IPS-15b (cell line): Measurements from ENCODE around the gene TLR9.

ENCODE experiments used
- H3K27me3 ChIP-seq: one replicate; pipeline ENCODE4 v1.6.1; 2013; ENCODE audit warnings: low read length; ENCODE audit not compliant: control insufficient read depth, insufficient read depth
- H3K36me3 ChIP-seq: one replicate; pipeline ENCODE4 v1.6.1; 2013; ENCODE audit warnings: low read length; ENCODE audit not compliant: control insufficient read depth, insufficient read depth
- H3K4me1 ChIP-seq: one replicate; pipeline ENCODE4 v1.6.1; 2013; ENCODE audit warnings: mild to moderate bottlenecking, low read length; ENCODE audit not compliant: control insufficient read depth, insufficient read depth
- H3K4me3 ChIP-seq: one replicate; pipeline ENCODE4 v1.5.1; 2013; ENCODE audit warnings: low read depth, low read length
- H3K9ac ChIP-seq: one replicate; pipeline ENCODE4 v1.6.1; 2013; ENCODE audit warnings: low read depth, mild to moderate bottlenecking, low read length
- H3K9me3 ChIP-seq: one replicate; pipeline ENCODE4 v1.6.1; 2013; ENCODE audit warnings: mild to moderate bottlenecking, low read length; ENCODE audit not compliant: control insufficient read depth, insufficient read depth

TLR9 gene

DNA sequence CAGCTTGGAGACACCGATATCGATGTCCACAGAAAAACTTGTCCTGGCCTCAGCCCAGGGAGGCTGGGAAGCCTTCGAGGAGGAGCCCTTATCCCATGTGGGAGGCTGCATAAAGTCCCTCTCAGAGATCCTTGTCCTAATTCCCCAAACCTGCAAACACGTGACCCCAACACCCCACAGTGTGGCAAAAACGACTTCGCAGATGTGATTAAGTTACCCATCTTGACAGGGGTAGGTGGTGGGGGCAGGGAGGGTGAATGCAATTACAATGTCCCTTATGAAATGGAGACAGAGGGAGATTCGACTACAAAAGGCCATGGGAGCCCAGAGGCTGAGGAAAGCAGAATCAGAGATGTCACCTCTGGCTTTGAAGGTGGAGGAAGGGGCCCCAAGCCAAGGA is 2.3 kb upstream of the TLR9 start:
- no peaks in the 10 kb centered on the region for H3K9me3 ChIP-seq
- peaks cover 26% of the 10 kb centered on the region for H3K36me3 ChIP-seq
- no peaks in the 10 kb centered on the region for H3K27me3 ChIP-seq
- no peak overlapping the region for H3K9ac ChIP-seq
- no peak overlapping the region for H3K4me3 ChIP-seq
- H3K4me1 ChIP-seq, result no peaks in the 10 kb centered on the region

DNA sequence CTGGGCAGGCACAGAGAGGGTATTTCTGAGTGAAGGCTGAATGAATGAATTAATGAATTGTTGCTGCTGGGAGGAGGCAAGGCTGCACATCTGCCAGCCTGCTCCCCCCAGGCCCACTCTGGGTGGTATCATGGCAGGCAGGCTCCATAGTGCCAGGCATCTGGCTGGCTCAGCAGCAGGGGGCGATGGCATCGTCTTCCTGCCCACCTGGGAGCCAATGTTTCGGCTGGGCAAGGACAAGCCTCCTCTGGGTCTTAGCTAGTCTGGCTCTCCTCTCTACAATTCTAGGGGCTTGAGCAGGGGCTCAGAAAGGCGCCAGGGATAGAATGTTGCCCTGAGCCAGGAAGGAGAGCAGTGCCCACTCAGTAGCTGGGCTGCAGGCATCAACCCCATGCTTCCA is 1.7 kb upstream of the TLR9 start:
- Histone ChIP-seq H3K4me3 (no peak overlapping the region), H3K27me3 (no peaks in the 10 kb centered on the region), H3K4me1 (no peaks in the 10 kb centered on the region), H3K9me3 (no peaks in the 10 kb centered on the region), H3K9ac (no peak overlapping the region), H3K36me3 (peaks cover 26% of the 10 kb centered on the region)

DNA sequence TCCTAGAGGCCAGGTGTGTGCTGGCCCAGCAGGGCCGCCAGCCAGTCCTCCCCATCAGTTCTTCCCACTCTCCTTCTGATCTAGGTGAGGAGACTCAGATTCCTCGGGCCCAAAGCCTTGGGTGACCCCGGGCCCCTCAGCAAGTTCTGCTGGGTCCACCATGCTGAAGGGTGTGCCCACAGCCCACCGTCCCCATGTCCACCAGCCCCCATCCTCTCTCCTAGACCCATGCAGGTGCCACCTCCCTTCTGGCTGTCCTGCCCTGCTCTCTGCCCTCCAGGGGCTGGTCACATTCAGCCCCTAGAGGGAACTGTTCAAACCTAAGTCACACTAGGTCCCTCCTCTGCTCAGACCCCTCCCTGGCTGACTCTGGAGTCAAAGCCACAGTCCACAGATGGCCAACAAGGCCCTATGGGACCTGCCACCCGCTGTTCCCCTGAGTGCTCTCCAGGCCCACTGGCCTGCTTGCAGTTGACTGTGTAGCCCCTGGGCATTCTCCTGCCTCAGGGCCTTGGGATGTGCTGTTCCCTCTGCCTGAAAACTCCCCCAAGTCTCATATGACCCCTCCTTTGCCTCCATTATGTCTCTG is 878 bp upstream of the TLR9 start:
- H3K36me3 ChIP-seq, result peaks cover 25% of the 10 kb centered on the region
- H3K9me3 ChIP-seq, result no peaks in the 10 kb centered on the region
- no peak overlapping the region for H3K4me3 ChIP-seq
- no peak overlapping the region for H3K9ac ChIP-seq
- no peaks in the 10 kb centered on the region for H3K27me3 ChIP-seq
- no peaks in the 10 kb centered on the region for H3K4me1 ChIP-seq

DNA sequence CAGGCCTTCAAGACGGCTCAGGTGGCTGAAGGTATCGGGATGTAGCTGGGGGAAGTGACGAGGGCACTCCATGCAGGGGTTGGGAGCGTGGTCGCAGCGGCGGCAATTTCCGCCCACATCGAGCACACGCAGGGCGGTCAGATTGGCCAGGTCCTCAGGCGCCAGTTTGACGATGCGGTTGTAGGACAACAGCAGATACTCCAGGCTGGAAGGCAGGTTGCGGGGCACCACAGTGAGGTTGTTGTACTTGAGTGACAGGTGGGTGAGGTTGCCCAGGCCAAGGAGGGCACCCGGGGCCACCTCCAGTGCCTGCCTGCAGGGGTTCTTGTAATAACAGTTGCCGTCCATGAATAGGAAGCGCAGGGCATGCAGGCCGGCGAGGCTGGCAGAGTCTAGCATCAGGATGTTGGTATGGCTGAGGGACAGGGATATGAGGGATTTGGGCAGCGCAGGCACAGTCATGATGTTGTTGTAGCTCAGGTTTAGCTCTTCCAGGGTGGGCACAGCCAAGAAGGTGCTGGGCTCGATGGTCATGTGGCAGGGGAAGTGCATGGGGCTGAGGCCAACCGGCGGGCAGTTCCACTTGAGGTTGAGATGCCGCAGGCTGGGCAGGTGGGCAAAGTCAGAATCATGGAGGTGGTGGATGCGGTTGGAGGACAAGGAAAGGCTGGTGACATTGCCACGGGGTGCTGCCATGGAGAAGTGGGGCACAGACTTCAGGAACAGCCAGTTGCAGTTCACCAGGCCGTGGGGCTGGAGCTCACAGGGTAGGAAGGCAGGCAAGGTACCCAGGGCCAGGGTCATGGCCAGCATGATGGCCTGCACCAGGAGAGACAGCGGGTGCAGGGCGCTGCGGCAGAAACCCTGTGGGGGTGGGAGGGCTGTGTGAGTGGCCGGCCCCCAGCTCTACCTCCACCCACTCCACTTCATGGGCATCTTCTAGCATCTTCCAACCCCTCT is 1.7 kb downstream of the TLR9 start:
- Histone ChIP-seq H3K9ac (no peak overlapping the region), H3K4me3 (no peak overlapping the region), H3K27me3 (no peaks in the 10 kb centered on the region), H3K4me1 (no peaks in the 10 kb centered on the region), H3K36me3 (peaks cover 4% of the 10 kb centered on the region), H3K9me3 (no peaks in the 10 kb centered on the region)

DNA sequence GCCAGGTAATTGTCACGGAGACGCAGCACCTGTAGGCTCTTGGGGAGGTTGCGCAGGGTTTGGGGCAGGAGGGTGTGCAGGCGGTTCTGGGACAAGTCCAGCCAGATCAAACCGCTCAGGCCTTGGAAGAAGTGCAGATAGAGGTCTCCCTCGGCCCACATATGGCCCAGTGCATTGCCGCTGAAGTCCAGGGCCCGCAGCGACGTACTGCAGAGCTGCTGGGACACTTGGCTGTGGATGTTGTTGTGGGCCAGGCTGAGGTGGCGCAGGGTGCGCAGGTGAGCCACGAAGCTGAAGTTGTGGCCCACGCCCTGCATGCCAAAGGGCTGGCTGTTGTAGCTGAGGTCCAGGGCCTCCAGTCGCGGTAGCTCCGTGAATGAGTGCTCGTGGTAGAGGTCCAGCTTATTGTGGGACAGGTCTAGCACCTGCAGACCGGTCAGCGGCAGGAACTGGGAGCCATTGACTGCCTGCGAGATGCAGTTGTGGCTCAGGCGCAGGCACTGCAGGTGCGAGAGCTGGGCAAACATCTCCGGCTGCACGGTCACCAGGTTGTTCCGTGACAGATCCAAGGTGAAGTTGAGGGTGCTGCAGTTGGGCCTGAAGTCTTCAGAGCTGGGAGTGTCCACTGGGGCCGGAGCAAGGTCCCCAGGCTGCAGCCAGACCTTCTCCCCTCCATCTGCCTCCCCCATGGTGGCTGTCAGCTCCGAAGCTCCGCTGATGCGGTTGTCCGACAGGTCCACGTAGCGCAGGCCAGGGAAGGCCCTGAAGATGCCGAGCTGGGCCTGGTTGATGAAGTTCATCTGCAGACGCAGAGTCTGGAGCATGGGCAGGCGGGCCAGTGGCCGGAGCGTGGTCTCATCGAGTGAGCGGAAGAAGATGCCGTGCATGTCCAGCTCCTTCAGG is 2.9 kb downstream of the TLR9 start:
- Histone ChIP-seq H3K27me3 (no peaks in the 10 kb centered on the region), H3K9ac (no peak overlapping the region), H3K4me1 (peaks cover 2% of the 10 kb centered on the region), H3K4me3 (no peak overlapping the region), H3K9me3 (no peaks in the 10 kb centered on the region), H3K36me3 (no peaks in the 10 kb centered on the region)

DNA sequence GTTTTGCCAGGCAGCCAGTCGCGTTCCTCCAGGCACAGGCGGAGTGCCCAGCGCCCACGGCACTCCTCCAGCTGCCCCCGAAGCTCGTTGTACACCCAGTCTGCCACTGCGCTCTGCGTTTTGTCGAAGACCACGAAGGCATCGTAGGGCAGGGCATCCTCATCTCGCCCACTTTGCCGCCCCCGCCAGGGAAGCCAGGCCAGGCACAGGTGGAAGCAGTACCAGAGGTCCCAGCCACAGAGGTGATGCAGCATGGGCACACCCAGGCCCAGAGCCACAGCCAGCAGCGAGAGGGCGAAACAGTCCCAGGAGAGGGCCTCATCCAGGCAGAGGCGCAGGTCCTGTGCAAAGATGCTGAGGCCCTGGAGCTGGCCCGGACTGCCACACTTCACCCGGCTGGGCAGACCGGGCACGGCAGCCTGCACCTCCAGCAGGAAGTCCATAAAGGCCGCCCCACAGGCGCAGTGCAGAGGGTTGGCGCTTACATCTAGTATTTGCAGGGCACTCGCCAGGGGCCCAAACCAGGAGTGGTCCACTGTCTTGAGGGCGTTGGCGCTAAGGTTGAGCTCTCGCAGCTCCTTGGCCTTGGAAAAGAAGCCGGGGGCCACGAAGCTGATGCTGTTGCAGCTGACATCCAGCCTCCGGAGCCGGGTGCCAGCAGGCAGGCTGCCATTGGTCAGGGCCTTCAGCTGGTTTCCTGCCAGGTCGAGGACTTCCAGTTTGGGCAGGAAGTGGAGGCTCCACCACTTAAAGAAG is 3.7 kb downstream of the TLR9 start:
- Histone ChIP-seq H3K4me1 (peaks cover 2% of the 10 kb centered on the region), H3K36me3 (no peaks in the 10 kb centered on the region), H3K4me3 (no peak overlapping the region), H3K9ac (no peak overlapping the region), H3K27me3 (no peaks in the 10 kb centered on the region), H3K9me3 (no peaks in the 10 kb centered on the region)

DNA sequence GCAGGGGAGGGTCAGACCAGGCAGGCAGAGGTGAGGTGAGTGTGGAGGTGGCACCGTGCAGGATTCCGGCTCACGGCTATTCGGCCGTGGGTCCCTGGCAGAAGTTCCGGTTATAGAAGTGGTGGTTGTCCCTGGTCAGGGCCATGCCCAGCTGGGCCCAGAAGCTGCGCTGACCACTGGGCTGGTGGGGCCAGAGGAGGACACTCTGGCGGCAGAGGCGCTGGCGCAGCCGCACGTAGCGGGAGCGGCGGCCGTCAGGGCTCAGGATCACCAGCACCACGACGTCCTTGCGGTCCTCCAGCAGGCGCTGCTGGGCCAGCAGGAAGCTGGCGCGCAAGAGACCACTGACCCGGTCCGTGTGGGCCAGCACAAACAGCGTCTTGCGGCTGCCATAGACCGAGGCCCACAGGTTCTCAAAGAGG is 4.3 kb downstream of the TLR9 start:
- H3K27me3 ChIP-seq, result no peaks in the 10 kb centered on the region
- H3K4me3 ChIP-seq, result no peak overlapping the region
- peaks cover 2% of the 10 kb centered on the region for H3K4me1 ChIP-seq
- no peak overlapping the region for H3K9ac ChIP-seq
- no peaks in the 10 kb centered on the region for H3K36me3 ChIP-seq
- no peaks in the 10 kb centered on the region for H3K9me3 ChIP-seq

DNA sequence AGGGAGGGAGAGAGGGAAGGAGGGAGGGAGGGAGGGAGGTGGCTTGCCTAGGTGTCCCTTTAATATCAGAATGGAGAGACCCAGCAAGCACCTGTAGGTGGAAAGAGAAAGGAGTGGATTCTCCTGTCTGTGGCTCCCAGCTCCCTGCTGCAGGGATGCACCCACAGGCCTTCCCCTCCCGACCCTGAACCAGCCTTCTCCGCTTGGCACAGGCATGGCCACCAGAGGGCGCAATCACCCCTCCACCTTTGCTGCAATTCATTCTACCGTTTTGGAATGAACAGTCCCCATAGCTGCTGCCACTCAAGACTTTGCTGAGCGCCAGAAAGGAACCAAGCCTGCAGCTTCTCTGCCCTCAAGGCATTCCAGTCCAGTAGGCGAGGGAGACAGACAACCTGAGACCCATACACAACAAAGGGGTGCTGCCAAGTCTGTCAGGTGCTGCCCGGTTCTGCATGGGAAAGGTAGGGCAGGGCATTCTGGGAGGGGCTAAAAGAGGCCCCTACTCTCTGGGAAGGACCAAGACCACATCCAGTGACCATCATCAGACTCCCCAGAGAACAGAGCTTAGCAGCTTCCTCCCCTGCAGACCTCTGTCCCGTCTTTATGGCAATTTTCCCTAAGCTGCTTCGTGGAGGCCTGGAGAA is 4.9 kb downstream of the TLR9 start:
- Histone ChIP-seq H3K4me1 (peaks cover 2% of the 10 kb centered on the region), H3K9me3 (no peaks in the 10 kb centered on the region), H3K4me3 (no peak overlapping the region), H3K9ac (no peak overlapping the region), H3K36me3 (no peaks in the 10 kb centered on the region), H3K27me3 (no peaks in the 10 kb centered on the region)

DNA sequence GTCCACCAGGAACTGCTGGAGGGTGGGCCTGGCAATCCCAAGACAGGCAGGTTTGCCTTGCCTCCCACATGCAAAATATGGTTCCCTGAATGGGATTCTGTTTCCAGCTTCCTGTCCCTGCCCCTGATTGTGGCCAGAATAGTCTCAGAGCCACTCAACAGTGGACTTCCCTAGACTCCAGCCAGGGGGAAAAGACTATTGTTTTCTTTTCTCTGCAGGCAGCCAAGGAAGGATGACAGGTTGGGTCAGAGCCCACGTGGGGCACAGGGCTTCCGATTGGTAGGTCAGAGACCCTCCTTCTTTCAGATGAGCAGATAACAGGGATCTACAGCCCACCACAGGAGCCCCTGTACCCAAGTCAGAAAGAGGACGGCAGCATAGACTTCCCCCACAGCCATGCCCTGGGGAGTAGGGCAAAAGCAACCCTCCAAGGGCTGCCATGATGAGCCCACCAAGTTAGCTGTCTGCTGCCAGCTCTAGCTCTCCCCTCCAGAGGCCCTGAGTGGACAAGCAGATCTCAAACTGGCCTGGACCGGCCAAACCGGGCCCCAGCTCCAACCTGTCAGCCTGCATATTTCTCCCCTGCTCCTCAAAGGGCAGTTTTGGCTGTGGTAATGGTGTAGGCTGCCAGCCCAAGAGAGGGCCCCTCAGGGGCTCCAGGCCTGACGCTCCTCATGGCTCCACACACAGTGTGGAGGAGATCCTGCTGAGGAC is 6.4 kb downstream of the TLR9 start:
- Histone ChIP-seq H3K4me3 (no peak overlapping the region), H3K9me3 (no peaks in the 10 kb centered on the region), H3K9ac (no peak overlapping the region)

DNA sequence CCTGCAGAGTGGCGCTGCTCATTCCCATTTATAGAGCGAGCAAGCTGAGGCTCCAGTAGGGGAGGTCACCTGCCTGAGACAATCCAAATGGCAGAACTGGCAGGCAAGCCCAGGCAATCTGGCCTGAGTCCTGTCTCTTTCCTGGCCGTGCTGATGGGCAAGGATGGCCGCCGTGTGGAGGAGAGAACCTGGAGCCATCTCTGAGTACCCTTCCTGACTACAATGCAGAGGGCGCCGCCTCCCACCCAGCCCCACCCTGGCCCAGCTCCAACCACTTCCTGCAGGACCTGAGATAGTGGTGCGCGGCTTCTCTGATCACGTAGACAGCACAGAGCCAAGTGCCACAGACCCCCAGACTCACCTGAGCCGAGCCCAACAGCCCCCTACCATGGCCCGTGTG is 7.0 kb downstream of the TLR9 start:
- H3K9ac ChIP-seq, result no peak overlapping the region
- H3K4me3 ChIP-seq, result no peak overlapping the region
- H3K9me3 ChIP-seq, result no peaks in the 10 kb centered on the region
- peaks cover 12% of the 10 kb centered on the region for H3K36me3 ChIP-seq
- peaks cover 2% of the 10 kb centered on the region for H3K4me1 ChIP-seq
- no peaks in the 10 kb centered on the region for H3K27me3 ChIP-seq

More for the DNA sequence above, 6.4 kb downstream of the TLR9 start:
- H3K36me3 ChIP-seq, result peaks cover 7% of the 10 kb centered on the region
- H3K27me3 ChIP-seq, result no peaks in the 10 kb centered on the region
- H3K4me1 ChIP-seq, result peaks cover 2% of the 10 kb centered on the region
